SK-N-SH treated with all-trans-retinoic acid at 6 μM for 48 hours (cell line): ENCODE results near the gene GNRHR.

Experiments used
- ARNTL ChIP-seq: fragments of 450-650 bp; formaldehyde crosslinking; IDR thresholded peaks from 2 replicates; pipeline ENCODE4 v1.5.0; 2020; ENCODE audit warnings: low read depth, mild to moderate bottlenecking, moderate library complexity, borderline replicate concordance
- BACH2 ChIP-seq: fragments of 250-450 bp; sonication (Bioruptor Pico); IDR thresholded peaks from 2 replicates; pipeline ENCODE4 v1.9.0; 2021; ENCODE audit warnings: mild to moderate bottlenecking, borderline replicate concordance
- CSRNP3 ChIP-seq: fragments of 250-450 bp; sonication (Bioruptor Pico); IDR thresholded peaks from 2 replicates; pipeline ENCODE4 v1.5.1; 2021; ENCODE audit warnings: mild to moderate bottlenecking, moderate library complexity
- ESRRG ChIP-seq: fragments of 250-450 bp; sonication (Bioruptor Pico); IDR thresholded peaks from 2 replicates; pipeline ENCODE4 v1.6.1; 2021; ENCODE audit warnings: mild to moderate bottlenecking
- ISL1 ChIP-seq: fragments of 250-450 bp; sonication (Bioruptor Pico); IDR thresholded peaks from 2 replicates; pipeline ENCODE4 v2.1.2; 2022; ENCODE audit warnings: mild to moderate bottlenecking, moderate library complexity
- OSR1 ChIP-seq: fragments of 250-450 bp; sonication (Bioruptor Pico); IDR thresholded peaks from 2 replicates; pipeline ENCODE4 v1.8.0; 2022; ENCODE audit warnings: moderate library complexity, mild to moderate bottlenecking, inconsistent platforms
- RARB ChIP-seq: fragments of 250-450 bp; sonication (Bioruptor Pico); IDR thresholded peaks from 2 replicates; pipeline ENCODE4 v1.8.0; 2021; ENCODE audit warnings: mild to moderate bottlenecking, moderate library complexity
- TCF4 ChIP-seq: fragments of 250-450 bp; sonication (Bioruptor Pico); IDR thresholded peaks from 2 replicates; pipeline ENCODE4 v1.8.0; 2021; ENCODE audit warnings: mild to moderate bottlenecking, moderate library complexity, borderline replicate concordance
- TOX ChIP-seq: fragments of 250-450 bp; sonication (Bioruptor Pico); IDR thresholded peaks from 2 replicates; pipeline ENCODE4 v1.8.0; 2021; ENCODE audit warnings: mild to moderate bottlenecking, moderate library complexity, borderline replicate concordance
- ZFP3 ChIP-seq: fragments of 250-450 bp; sonication (Bioruptor Pico); IDR thresholded peaks from 2 replicates; pipeline ENCODE4 v1.5.0; 2020; ENCODE audit warnings: mild to moderate bottlenecking, moderate library complexity
- ZNF8 ChIP-seq: fragments of 450-650 bp; formaldehyde crosslinking; IDR thresholded peaks from 2 replicates; pipeline ENCODE4 v1.5.0; 2020; ENCODE audit warnings: mild to moderate bottlenecking, moderate library complexity
- TF ChIP-seq, protein P1 (sequence below): fragments of 250-450 bp; sonication (Bioruptor Pico); IDR thresholded peaks from 2 replicates; pipeline ENCODE4 v1.8.0; 2020; ENCODE audit warnings: mild to moderate bottlenecking, moderate library complexity, borderline replicate concordance
- TF ChIP-seq, protein P2 (sequence below): fragments of 250-450 bp; sonication (Bioruptor Pico); IDR thresholded peaks from 2 replicates; pipeline ENCODE4 v1.8.0; 2021; ENCODE audit warnings: low read depth, mild to moderate bottlenecking, moderate library complexity, borderline replicate concordance

DNA sequence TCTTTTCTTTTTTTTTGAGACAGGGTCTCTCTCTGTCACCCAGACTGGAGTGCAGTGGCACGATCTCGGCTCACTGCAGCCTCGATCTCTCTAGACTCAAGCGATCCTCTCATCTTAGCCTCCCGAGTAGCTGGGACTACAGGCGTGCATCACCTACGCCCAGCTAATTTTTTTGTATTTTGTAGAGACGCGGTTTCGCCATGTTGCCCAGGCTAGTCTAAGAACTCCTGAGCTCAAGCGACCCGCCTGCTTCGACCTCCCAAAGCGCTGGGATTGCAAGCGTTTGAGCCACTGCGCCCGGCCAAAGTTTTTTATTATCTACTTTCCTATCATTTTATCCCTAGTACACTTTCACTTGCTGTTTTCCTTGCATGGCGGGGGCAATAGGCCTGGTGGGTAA, 54.6 kb downstream of the GNRHR start:
- TF ChIP-seq, protein P1, sequence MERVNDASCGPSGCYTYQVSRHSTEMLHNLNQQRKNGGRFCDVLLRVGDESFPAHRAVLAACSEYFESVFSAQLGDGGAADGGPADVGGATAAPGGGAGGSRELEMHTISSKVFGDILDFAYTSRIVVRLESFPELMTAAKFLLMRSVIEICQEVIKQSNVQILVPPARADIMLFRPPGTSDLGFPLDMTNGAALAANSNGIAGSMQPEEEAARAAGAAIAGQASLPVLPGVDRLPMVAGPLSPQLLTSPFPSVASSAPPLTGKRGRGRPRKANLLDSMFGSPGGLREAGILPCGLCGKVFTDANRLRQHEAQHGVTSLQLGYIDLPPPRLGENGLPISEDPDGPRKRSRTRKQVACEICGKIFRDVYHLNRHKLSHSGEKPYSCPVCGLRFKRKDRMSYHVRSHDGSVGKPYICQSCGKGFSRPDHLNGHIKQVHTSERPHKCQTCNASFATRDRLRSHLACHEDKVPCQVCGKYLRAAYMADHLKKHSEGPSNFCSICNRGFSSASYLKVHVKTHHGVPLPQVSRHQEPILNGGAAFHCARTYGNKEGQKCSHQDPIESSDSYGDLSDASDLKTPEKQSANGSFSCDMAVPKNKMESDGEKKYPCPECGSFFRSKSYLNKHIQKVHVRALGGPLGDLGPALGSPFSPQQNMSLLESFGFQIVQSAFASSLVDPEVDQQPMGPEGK: no peak
- TF ChIP-seq ZFP3 (CRISPR knock-in tag) (no peak), BACH2 (no peak), ZNF8 (CRISPR knock-in tag) (no peak), TOX (CRISPR knock-in tag) (no peak), ESRRG (CRISPR knock-in tag) (no peak), ISL1 (no peak), RARB (CRISPR knock-in tag) (no peak), CSRNP3 (CRISPR knock-in tag) (no peak), OSR1 (CRISPR knock-in tag) (no peak), TCF4 (no peak), ARNTL (no peak)
- TF ChIP-seq, protein P2, sequence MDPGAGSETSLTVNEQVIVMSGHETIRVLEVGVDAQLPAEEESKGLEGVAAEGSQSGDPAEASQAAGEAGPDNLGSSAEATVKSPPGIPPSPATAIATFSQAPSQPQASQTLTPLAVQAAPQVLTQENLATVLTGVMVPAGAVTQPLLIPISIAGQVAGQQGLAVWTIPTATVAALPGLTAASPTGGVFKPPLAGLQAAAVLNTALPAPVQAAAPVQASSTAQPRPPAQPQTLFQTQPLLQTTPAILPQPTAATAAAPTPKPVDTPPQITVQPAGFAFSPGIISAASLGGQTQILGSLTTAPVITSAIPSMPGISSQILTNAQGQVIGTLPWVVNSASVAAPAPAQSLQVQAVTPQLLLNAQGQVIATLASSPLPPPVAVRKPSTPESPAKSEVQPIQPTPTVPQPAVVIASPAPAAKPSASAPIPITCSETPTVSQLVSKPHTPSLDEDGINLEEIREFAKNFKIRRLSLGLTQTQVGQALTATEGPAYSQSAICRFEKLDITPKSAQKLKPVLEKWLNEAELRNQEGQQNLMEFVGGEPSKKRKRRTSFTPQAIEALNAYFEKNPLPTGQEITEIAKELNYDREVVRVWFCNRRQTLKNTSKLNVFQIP (CRISPR knock-in tag): no peak
